ENCODE data around the gene TWF2. TPM values are rescaled to one million over a fixed set of nuclear protein-coding genes. Genes with fewer than 3 reads are reported as not detected.

Gene TWF2
- total RNA-seq, 1 experiment from 2014 or later, result 61.1 TPM

DNA sequence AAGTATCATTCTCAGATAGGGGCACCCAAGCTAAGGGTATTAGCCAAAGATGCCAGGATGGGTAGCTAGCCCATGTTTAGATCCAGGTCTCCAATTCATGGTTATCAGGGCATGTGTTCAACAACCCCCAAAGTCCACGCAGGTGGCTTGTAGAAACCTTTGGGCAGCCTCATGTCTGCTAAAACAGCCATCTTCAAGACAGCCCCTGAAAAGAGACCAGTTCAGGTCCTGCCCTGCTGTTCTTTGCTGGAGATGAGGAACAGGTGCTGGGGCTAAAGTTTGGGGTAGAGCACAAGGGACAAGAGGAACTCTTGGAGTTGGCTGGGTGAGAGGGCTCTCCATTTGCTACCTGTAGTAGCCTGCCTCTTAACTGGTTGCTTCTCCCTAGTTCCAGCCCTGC is 11.2 kb upstream of the TWF2 start:
- H3K27me3 ChIP-seq (replicated peaks), result no peaks in the 10 kb centered on the region
- H3K4me1 ChIP-seq (replicated peaks), result peaks cover 13% of the 10 kb centered on the region
- DNase-seq (ENCODE audit: low read depth in 1 of 2, low spot score in 2 of 2), result no peak
- no peaks in the 10 kb centered on the region for H3K9me3 ChIP-seq (replicated peaks)
- no peak overlapping the region for H3K27ac ChIP-seq
- H3K36me3 ChIP-seq, result peaks cover 69% of the 10 kb centered on the region
- no peak overlapping the region for H3K4me3 ChIP-seq

DNA sequence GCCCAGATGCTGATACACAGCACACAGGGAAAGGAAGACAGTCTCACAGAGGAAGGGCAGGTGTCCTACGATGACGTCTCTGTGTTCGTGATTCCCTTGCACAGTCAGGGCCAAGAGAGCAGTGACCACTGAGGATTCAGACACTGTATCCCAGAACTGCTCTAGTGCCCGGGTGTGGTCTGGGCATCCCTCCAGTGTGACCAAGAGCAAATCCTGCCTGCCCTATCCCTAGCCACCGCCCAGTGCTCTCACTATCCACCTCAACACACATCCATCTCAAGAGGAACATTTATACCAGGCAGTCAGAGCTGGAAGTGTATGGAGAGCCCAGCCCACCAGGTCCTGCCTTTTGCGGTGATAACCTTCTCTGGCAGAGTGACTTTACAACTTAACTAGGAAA is 10.7 kb upstream of the TWF2 start:
- no peaks in the 10 kb centered on the region for H3K27me3 ChIP-seq (replicated peaks)
- H3K4me3 ChIP-seq, result no peak overlapping the region
- no peak overlapping the region for H3K27ac ChIP-seq
- peaks cover 64% of the 10 kb centered on the region for H3K36me3 ChIP-seq
- H3K9me3 ChIP-seq (replicated peaks), result no peaks in the 10 kb centered on the region
- peaks cover 17% of the 10 kb centered on the region for H3K4me1 ChIP-seq (replicated peaks)
- no peak for DNase-seq (ENCODE audit: low read depth in 1 of 2, low spot score in 2 of 2)

GRCh38 chr3:52248816-52249547 is 10.0 kb upstream of the TWF2 start:
- peaks cover 24% of the 10 kb centered on the region for H3K4me1 ChIP-seq (replicated peaks)
- H3K36me3 ChIP-seq, result peaks cover 58% of the 10 kb centered on the region
- no peak overlapping the region for H3K27ac ChIP-seq
- peak in 1 of 2 experiments; percentile 25 for DNase-seq (ENCODE audit: low read depth in 1 of 2, low spot score in 2 of 2)
- H3K27me3 ChIP-seq (replicated peaks), result no peaks in the 10 kb centered on the region
- H3K9me3 ChIP-seq (replicated peaks), result no peaks in the 10 kb centered on the region
- H3K4me3 ChIP-seq, result no peak overlapping the region

DNA sequence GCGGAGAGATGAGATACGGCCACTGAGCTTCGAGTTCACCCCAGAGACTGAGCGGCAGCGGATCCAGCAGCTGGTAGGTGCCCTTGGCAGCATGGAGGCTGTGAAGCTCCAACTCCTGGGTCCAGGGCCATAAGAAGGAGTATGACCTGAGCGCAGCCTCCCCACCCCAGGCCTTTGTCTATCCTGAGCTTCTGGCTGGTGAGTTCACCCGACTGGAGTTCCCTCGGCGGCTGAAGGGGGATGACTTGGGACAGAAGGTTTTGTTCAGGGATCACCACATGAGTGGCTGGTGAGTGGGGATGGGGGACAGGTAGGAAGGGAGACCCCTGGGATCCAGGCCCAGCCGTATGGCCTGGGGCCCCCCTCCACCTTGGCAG is 9.2 kb upstream of the TWF2 start:
- no peak for DNase-seq (ENCODE audit: low read depth in 1 of 2, low spot score in 2 of 2)
- no peak overlapping the region for H3K27ac ChIP-seq
- peaks cover 50% of the 10 kb centered on the region for H3K36me3 ChIP-seq
- peaks cover 26% of the 10 kb centered on the region for H3K4me1 ChIP-seq (replicated peaks)
- H3K27me3 ChIP-seq (replicated peaks), result no peaks in the 10 kb centered on the region
- no peak overlapping the region for H3K4me3 ChIP-seq
- no peaks in the 10 kb centered on the region for H3K9me3 ChIP-seq (replicated peaks)

- H3K4me1 ChIP-seq (replicated peaks), result peaks cover 26% of the 10 kb centered on the region
- H3K27ac ChIP-seq, result no peak overlapping the region
- no peaks in the 10 kb centered on the region for H3K9me3 ChIP-seq (replicated peaks)
- H3K36me3 ChIP-seq, result peaks cover 46% of the 10 kb centered on the region
- no peaks in the 10 kb centered on the region for H3K27me3 ChIP-seq (replicated peaks)
- H3K4me3 ChIP-seq, result no peak overlapping the region
- no peak for DNase-seq (ENCODE audit: low read depth in 1 of 2, low spot score in 2 of 2)
Observed at GRCh38 chr3:52247409-52248164, 8.6 kb upstream of the TWF2 start.

- Histone ChIP-seq H3K36me3 (peaks cover 39% of the 10 kb centered on the region), H3K27ac (no peak overlapping the region), H3K27me3 (replicated peaks) (no peaks in the 10 kb centered on the region), H3K9me3 (replicated peaks) (no peaks in the 10 kb centered on the region), H3K4me1 (replicated peaks) (peaks cover 26% of the 10 kb centered on the region), H3K4me3 (no peak overlapping the region)
- DNase-seq (ENCODE audit: low read depth in 1 of 2, low spot score in 2 of 2), result no peak
Observed at GRCh38 chr3:52246728-52247408, 7.9 kb upstream of the TWF2 start.

- Histone ChIP-seq H3K36me3 (peaks cover 34% of the 10 kb centered on the region), H3K27me3 (replicated peaks) (no peaks in the 10 kb centered on the region), H3K27ac (peak overlapping the region; percentile 21; the same call in 1 of the 2 replicates), H3K4me3 (peak overlapping the region; percentile 53), H3K9me3 (replicated peaks) (no peaks in the 10 kb centered on the region), H3K4me1 (replicated peaks) (peaks cover 26% of the 10 kb centered on the region)
- DNase-seq (ENCODE audit: low read depth in 1 of 2, low spot score in 2 of 2), result no peak
Observed at GRCh38 chr3:52246264-52246620, 7.3 kb upstream of the TWF2 start.

DNA sequence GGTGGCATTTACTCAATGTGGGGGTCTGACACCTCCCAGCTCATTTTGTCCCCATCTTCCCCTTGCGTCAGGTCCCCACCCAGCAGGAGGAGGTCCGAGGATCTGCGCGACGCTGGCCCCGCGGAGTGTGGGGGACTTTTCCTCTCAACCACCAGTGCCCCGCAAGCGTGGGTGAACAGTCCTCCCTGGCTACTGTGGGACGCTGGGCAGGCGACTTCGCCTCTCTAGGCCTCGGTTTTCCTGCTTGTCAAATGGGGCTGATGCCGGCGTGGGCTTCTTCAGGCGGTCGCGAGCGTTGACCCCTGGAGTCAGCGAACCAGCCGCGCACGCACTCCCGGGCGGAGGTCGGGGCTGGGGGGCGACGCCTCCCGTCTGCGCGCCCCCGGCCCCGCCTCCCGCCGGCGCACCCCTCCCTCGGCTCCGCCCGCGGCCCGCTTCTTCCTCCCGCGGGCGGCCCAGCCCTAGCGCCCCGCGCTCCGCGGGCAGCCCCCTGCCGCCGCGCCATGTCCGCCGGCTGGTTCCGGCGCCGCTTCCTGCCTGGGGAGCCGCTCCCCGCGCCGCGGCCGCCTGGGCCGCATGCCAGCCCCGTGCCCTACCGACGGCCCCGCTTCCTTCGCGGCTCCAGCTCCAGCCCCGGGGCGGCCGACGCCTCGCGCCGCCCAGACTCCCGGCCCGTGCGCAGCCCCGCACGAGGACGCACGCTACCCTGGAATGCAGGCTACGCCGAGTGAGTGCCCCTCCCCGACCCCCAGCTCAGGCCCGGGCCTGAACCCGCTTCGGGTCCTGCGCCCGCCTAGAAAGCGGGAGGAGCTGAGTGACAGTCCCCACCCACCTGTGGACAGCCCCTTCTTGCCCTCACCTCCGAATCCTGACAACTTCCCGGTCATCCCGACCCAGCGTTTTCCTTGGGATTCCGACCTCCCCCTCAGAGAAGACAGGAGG is 6.6 kb upstream of the TWF2 start, which contains the start of gene PPM1M:
Gene PPM1M, plus strand, starts transcription at position 438 of the 942 bp plus-strand sequence. Its CDS starts 66 bp downstream, at position 504.
- Histone ChIP-seq H3K36me3 (peaks cover 29% of the 10 kb centered on the region), H3K27me3 (replicated peaks) (no peaks in the 10 kb centered on the region), H3K4me1 (replicated peaks) (peaks cover 26% of the 10 kb centered on the region), H3K9me3 (replicated peaks) (no peaks in the 10 kb centered on the region), H3K4me3 (peak within 1 kb of the TSS; percentile 53), H3K27ac (peak within 1 kb of the TSS; percentile 21; the same call in 1 of the 2 replicates)
- peak; percentile 44 to 64 for DNase-seq (ENCODE audit: low read depth in 1 of 2, low spot score in 2 of 2)

DNA sequence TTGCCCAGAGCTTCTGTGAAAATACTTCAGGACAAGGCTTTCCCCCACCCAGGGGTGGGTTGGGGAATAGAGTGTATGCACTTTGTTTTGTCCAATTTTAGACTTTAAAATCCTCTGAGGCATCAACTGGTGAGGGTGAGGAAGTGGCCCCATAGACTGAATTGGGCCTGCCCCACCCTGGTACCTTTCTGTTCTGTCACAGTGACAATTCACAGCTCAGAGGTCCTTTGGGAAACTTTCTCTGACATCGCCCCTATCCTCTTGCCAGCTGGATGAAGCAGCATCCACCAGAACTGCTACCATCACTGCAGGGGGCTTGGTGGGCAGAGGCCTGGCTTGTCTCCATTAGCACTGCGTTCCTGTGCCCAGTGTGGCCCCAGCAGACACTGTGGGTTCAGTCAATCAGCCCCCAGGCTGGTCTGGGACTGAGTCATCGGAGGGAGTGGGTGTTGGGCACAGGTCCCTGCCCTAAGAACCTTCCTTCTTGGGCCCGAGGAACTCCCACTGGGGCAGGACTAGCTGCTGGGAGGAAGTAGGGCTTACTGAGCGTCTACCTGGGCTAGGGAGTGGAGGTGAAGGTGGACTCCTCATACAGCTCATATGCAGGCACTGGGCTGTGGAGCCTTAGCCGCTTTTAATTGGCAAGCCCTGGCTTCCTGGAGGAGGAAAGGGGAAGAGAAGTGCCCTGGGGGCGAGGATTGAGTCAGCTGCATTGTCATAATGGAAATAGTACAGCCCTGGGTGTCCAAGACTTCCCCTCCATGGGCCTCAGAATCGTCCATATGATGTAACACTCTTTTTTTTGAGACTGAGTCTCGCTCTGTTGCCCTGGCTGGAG is 5.1 kb upstream of the TWF2 start:
- H3K27ac ChIP-seq, result no peak overlapping the region
- no peaks in the 10 kb centered on the region for H3K9me3 ChIP-seq (replicated peaks)
- H3K36me3 ChIP-seq, result peaks cover 19% of the 10 kb centered on the region
- DNase-seq (ENCODE audit: low read depth in 1 of 2, low spot score in 2 of 2), result peak; percentile 38 to 62
- H3K27me3 ChIP-seq (replicated peaks), result no peaks in the 10 kb centered on the region
- H3K4me3 ChIP-seq, result no peak overlapping the region
- H3K4me1 ChIP-seq (replicated peaks), result peaks cover 35% of the 10 kb centered on the region

DNA sequence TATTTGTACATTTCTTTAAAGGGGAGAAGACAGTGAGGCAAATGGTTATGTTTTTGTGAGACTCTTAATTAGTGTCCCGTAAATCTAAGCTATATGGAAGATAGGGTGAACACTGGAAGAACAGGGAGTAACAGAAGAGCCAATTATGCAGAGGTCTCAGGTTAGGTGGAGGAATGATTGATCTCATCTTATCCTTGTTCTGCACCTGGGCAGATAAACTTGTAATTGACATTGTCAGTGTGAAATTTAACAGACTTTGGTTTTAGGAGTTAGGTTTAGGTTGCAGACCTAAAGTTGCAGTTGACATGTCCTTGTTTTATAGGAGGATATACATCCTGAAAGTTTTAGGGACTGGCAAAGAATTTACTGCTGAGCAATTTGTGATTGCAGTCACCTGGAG is 3.1 kb upstream of the TWF2 start:
- no peak for DNase-seq (ENCODE audit: low read depth in 1 of 2, low spot score in 2 of 2)
- H3K9me3 ChIP-seq (replicated peaks), result no peaks in the 10 kb centered on the region
- no peak overlapping the region for H3K4me3 ChIP-seq
- no peaks in the 10 kb centered on the region for H3K27me3 ChIP-seq (replicated peaks)
- no peak overlapping the region for H3K27ac ChIP-seq
- peaks cover 9% of the 10 kb centered on the region for H3K36me3 ChIP-seq
- peaks cover 50% of the 10 kb centered on the region for H3K4me1 ChIP-seq (replicated peaks)

DNA sequence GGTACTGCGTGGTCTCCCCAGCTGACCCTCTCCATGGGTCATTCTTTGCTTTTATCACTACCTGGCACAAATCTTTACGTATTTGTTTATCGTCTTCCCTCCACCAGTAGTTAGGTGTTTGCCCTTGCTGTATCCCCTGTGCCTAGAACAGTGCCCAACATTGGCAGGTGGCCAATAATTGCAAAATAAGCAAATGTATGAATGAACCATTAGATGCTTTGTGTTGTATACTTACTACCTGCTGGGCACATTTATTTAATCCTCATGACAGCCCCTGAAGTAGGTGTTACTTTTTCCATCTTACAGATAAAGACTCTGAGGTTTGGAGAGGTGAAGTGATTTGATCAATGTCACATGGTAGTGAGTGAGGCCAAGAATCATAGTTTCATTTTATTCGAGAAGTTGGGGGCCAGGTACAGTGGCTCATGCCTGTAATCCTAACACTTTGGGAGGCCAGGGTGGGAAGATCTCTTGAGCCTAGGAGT is 2.0 kb upstream of the TWF2 start:
- Histone ChIP-seq H3K27me3 (replicated peaks) (no peaks in the 10 kb centered on the region), H3K4me1 (replicated peaks) (peaks cover 50% of the 10 kb centered on the region), H3K4me3 (no peak overlapping the region), H3K27ac (no peak overlapping the region), H3K9me3 (replicated peaks) (no peaks in the 10 kb centered on the region), H3K36me3 (peaks cover 9% of the 10 kb centered on the region)
- no peak for DNase-seq (ENCODE audit: low read depth in 1 of 2, low spot score in 2 of 2)

GRCh38 chr3:52240059-52240885 is 1.3 kb upstream of the TWF2 start:
- H3K4me3 ChIP-seq, result peak overlapping the region; percentile 92
- no peak for DNase-seq (ENCODE audit: low read depth in 1 of 2, low spot score in 2 of 2)
- H3K9me3 ChIP-seq (replicated peaks), result no peaks in the 10 kb centered on the region
- peaks cover 43% of the 10 kb centered on the region for H3K4me1 ChIP-seq (replicated peaks)
- H3K27ac ChIP-seq, result no peak overlapping the region
- peaks cover 12% of the 10 kb centered on the region for H3K36me3 ChIP-seq
- H3K27me3 ChIP-seq (replicated peaks), result no peaks in the 10 kb centered on the region
